GDM1 (cell line): Measurements from ENCODE around the gene KRTAP5-5.
"Not testable (repeated sequence)": the region's sequence is repeated elsewhere in the genome, so short reads cannot be mapped to it uniquely, and the experiment has no call there.

Experiments used
- DNase-seq: peaks from one replicate; lab custom pipeline; 2025; lab: John Stamatoyannopoulos, UW

KRTAP5-5 gene, protein sequence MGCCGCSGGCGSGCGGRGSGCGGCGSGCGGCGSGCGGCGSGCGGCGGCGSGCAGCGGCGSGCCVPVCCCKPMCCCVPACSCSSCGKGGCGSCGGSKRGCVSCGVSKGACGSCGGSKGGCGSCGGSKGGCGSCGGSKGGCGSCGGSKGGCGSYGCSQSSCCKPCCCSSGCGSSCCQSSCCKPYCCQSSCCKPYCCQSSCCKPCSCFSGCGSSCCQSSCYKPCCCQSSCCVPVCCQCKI

DNA sequence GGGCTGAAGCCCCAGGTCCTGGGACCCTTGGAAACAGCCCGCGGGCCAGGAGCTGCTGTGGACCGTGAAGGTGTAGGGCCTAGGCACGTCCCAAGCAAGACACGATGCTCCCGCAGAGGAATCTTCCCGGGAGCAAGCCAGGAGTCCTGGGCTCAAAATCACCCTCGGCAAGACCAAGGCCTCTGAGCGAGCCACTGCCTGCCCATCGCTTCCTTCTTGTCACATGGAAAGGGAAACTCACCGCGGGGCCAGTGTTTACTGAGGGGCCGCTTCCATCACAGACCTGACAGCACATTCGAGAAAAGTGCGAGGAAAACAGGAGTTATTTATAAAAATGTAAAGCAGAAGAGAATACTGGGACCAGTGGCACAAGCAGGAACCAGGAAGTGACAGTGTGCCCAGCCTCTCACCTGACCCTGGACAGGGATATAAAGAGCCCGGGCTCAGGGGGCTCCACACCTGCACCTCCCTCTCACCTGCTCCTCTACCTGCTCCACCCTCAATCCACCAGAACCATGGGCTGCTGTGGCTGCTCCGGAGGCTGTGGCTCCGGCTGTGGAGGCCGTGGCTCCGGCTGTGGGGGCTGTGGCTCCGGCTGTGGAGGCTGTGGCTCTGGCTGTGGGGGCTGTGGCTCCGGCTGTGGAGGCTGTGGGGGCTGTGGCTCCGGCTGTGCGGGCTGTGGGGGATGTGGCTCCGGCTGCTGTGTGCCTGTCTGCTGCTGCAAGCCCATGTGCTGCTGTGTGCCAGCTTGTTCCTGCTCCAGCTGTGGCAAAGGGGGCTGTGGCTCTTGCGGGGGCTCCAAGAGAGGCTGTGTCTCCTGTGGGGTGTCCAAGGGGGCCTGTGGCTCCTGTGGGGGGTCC, at the start of gene KRTAP5-5:
Gene KRTAP5-5 (plus strand): TSS at position 450 of the 860 bp plus-strand sequence. CDS start 66 bp downstream, at position 516.
- no peak for DNase-seq

DNA sequence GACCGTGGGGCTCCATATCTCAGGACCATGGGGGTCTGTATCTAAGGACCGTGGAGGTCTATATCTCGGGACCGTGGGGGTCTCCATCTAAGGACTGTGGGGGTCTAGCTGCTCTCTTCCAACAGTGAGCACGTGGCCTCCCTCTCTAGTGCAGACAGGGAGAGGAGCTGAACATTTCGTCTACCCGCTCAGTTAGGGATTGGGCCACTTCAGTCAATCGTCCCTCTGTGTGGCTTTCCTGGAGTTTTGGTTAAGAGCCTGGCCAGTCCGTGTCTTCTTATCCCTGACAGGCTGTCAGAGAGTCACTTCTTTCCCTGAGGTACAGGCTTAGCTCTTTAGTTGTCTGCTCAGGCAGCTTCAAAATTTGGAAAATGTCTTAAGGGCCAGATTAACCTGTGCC, 47.6 kb upstream of the KRTAP5-5 start:
- no peak for DNase-seq

DNA sequence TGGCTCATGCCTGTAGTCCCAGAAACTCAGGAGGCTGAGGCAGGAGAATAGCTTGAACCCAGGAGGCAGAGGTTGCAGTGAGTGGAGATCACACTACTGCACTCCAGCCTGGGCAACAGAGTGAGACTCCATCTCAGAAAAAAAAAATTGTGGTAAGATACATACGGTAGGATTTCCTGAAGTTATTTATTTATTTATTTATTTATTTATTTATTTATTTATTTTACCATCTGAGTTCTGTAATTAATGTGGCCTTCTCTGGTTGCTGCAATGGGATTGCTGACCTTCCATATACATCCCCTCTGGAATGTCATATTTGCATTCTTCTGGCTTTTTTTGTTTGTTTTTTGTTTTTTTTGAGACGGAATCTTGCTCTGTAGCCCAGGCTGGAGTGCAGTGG, 46.7 kb upstream of the KRTAP5-5 start:
- DNase-seq: not testable (repeated sequence)

DNA sequence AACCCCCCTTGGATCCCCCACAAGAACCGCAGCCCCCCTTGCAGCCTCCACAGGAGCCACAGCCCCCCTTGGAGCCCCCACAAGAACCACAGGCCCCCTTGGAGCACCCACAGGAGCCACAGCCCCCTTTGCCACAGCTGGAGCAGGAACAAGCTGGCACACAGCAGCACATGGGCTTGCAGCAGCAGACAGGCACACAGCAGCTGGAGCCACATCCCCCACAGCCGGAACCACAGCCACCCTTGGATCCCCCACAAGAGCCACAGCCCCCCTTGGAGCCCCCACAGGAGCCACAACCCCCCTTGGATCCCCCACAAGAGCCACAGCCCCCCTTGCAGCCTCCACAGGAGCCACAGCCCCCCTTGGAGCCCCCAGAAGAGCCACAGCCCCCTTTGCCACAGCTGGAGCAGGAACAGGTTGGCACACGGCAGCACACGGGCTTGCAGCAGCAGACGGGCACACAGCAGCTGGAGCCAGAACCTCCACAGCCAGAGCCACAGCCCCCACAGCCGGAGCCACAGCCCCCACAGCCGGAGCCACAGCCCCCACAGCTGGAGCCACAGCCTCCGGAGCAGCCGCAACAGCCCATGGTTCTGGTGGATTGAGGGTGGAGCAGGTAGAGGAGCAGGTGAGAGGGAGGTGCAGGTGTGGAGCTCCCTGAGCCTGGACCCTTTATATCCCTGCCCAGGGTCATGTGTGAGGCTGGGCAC, 44.8 kb upstream of the KRTAP5-5 start, which contains the start of gene KRTAP5-1:
Gene KRTAP5-1 (minus strand): TSS at position 623 of the 710 bp plus-strand sequence. CDS start 34 bp downstream, at position 589.
- not testable (repeated sequence) for DNase-seq

DNA sequence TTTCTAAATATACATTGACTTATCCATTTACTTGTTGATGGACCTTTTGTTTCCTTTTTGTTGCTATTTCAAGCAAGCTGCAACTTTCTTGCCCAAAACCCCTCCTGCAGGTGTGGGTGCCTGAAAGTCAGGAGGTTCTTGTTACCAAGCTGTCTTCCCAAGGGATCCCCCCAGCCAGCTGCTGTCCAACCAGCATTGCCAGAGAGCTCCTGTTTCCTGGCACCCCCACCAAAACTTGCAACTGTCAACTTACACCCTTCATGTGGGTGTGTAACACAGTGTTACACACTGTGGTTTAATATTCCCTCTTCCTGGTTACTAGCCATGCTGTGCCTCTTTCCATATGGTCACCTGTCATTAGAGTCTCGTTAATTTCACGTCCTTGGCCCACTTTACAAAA, 42.9 kb upstream of the KRTAP5-5 start:
- DNase-seq: no peak

DNA sequence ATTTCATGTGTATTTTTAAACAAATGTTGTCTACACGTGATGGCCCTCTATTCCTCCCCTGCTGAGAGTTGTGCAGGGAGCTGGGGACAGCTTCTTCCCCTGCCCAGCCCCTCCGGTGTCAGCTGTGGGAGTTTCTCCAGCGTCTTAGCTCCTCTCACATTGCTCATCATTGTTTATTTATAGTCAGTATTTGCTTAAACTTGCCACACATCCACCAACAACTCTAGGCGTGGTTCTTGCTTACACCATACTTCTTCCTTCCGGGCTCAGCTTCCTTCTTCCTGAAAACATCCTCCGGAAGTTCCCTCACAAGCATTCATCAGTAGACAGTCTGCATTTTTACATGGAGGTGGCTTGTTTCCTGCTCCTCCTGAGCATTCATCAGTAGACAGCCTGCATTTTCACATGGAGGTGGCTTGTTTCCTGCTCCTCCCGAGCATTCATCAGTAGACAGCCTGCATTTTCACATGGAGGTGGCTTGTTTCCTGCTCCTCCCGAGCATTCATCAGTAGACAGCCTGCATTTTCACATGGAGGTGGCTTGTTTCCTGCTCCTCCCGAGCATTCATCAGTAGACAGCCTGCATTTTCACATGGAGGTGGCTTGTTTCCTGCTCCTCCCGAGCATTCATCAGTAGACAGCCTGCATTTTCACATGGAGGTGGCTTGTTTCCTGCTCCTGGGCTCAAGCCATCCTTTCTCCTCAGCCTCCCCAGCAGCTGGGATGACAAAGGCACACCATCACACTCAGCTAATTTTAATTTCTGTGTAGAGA, 40.2 kb upstream of the KRTAP5-5 start:
- not testable (repeated sequence) for DNase-seq

DNA sequence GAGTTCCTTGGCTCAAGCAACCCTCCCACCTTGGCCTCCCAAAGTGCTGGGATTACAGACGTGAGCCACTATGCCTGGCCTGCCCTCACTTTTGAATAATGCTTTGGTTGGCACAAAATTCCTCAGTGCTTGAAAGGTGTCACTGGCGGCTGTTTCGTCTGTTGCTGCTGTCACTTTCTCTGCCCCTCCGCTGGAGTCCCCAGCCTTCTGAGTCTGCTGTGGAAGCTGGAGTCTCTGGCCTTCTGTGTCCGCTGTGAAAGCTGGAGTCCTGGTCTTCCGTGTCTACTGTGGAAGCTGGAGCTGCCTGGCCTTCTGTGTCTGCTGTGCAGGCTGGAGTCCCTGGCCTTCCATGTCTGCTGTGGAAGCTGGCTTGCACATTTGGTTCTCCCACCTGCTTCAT, 39.6 kb upstream of the KRTAP5-5 start:
- DNase-seq: no peak

DNA sequence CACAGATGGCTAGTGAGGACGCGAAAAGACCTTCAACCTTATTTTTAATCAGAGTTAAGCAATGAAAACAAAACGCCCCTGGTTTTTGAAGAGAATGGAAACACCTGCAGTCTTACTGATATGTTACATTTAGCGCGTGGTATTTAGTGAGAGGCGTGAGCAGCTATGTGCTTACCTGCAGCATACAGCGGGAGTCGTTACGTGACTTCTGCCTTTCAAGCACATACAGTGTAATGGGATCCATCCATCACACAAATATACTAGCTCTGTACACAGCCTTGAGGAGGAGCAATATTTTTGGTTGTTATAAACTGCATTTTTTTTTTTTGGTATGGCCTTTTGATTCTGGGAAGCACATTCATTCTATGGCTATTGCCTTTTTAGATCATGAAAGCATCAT, 36.9 kb upstream of the KRTAP5-5 start:
- no peak for DNase-seq

DNA sequence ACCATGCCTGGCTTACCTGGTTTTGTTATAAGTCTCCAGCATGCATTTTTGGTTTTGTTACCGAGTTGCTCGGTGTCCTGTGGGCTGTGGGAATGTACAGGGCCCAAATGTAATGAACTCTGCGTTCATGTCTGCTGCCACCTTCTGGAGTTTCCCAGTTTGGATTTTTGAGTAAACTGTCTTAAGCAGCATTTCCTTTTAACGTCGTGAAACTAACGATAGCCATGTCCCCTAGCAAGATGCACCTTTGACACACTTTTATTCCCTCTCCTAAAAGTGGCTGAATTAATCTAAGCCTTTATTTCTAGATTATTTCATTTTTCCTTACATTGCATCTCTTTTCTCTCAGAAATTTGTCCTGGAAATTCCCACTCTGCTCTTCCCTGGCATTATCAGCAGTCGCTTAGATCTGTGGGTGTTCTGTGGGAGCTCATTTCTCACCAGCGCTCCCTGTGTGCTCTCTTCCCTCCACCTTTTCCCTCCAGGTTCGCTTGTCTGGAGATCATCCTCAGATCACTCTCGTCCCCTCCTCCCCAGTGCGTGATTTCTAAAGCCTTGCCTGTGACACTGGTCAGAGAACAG, 33.5 kb upstream of the KRTAP5-5 start:
- DNase-seq: not testable (repeated sequence)

DNA sequence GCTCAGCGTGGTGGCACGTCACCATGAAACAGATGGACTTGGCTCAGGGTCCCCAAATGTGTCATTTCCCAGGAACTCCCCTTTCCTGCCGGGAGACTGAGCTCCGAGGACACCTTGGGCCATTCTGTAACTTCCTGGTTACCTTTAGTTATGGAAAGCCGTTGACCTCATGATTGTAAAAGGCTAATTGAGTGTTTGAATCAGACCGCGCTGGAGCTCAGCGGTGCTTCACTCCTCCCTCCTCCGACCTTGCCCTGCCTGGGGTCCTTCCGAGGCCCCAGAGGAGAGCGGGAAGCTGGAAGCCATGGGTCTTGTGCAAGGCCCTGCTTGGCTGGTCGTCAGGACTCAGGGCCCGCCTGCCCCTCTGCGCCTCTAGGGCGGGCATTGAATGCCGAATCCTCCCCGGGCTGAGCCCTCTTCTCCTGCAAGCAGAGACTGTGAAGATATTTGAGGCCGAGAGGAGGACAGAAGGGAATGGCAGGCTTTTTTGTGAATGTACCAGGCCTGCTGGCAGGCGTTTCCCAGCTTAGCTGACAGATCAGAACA, 32.9 kb upstream of the KRTAP5-5 start:
- not testable (repeated sequence) for DNase-seq

DNA sequence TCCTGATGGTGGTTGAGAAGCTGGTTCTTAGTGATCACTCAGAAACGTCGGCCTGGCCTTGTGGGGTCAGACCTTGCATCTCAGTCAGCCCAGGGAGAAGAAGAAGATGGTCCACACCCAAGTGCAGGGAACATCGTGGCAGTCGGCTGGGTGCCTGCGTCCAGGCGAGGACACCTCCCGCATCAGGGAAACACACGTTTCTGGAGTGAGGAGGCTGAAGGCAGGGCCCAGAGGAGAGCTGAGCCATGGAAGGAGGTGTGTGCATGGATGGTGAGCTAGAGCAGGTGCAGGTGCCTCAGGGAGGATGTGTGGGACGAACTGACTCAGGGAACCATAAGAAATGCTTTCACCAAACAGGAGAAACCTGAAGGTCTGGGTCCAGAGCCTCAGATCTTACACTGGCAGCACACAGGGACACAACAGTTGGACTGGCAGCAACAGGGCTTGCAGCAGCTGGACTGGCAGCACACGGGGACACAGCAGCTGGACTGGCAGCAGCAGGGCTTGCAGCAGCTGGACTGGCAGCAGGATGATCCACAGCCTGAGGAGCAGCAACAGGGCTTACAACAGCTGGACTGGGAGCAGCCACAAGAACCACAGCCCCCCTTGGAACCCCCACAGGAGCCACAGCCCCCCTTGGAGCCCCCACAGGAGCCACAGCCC, 32.1 kb upstream of the KRTAP5-5 start:
- no peak for DNase-seq

DNA sequence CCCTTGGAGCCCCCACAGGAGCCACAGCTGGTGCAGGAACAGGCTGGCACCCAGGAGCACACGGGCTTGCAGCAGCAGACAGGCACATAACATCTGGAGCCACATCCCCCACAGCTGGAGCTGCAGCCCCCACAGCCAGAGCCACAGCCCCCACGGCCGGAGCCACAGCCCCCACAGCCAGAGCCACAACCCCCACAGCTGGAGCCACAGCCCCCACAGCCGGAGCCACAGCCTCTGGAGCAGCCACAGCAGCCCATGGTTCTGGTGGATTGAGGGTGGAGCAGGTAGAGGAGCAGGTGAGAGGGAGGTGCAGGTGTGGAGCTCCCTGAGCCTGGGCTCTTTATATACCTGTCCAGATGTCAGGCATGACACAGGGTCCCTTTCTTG, 31.6 kb upstream of the KRTAP5-5 start, which contains the start of gene KRTAP5-2:
Gene KRTAP5-2 (minus strand): TSS at position 301 of the 387 bp plus-strand sequence. CDS start 44 bp downstream, at position 257.
- DNase-seq: no peak

DNA sequence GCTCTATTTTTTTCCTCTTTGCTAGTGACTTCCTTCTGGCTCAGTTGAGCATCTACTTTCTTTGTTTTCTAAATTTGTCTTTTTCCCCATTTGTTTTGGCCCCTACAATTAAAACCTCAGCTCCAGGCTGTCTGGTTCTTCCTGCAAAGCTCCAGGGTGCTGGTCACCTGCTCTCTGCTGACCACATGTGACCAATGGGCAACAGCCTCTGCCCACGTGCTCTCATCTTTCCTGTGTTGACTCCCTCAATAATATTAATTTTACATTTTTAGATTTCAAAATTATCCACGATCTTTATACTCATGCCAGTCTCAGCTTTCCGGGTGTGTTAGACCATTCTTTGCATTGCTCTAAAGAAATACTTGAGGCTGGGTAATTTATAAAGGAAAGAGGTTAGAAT, 31.2 kb upstream of the KRTAP5-5 start:
- DNase-seq: not testable (repeated sequence)

DNA sequence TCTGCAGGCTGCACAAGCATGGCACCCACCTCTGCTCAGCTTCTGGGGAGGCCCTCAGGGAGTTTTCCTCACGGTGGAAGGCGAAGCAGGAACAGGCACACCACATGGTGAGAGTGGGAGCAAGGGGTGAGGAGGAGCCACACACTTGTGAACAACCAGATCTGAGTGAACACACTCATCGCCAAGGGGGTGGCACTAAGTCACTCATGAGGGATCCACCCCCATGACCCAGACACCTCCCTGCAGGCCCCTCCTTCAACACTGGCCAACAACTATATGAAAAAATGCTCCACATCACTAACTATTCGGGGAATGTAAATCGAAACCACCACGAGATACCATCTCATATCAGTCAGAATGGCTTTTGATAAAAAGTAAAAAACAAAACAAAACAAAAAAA, 30.8 kb upstream of the KRTAP5-5 start:
- no peak for DNase-seq

DNA sequence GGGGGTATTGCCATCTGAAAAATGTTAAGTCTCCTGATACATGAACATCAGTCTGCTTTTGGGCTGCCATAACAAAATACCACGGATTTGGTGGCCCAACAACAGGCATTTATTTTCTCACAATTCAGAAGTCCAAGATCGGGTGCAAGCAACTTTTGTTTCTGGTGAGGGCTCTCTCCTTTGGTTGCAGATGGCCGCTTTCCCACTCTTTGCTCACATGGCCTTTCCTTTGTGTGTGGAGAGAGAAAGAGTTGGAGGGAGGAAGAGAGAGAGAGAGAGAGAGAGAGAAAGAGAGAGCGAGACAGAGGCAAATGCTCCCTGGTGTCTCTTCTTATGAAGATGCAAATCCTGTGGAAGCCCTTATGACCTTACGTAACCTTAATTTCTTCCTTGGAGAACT, 28.9 kb upstream of the KRTAP5-5 start:
- DNase-seq: no peak

DNA sequence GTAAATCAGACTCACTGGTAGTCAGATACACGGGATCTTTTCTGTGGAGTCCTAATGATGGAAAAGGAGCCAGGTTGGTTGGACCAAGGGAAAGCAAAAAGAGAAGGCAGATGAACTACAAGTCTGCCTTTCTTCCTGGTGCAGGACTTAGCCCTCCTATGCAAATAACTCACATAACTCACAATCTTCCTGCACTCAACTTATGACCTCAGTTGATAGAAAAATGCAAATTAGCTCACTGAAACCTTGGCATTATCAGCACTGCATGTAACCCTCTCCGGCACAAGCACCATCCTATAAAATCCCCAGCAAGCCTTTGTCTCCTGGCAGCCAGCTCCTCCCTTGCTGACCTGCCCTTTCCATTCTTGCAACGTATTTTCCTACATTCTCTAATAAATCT, 27.9 kb upstream of the KRTAP5-5 start:
- DNase-seq: not testable (repeated sequence)

DNA sequence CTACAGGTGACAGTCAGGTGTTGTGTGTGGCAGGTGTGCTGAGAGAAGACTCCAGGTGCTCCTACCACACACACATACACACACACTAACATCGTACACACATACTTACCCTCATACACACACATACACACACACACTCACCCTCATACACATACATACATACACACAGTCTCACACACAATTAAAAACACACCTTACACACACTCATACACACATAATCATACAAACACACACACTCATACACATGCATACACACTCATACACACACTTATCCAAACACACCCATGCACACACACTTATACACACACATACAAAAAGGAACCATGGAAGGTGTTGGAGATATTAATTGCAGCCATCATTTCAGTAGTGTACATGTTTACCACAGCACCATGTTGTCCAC, 25.9 kb upstream of the KRTAP5-5 start:
- no peak for DNase-seq

DNA sequence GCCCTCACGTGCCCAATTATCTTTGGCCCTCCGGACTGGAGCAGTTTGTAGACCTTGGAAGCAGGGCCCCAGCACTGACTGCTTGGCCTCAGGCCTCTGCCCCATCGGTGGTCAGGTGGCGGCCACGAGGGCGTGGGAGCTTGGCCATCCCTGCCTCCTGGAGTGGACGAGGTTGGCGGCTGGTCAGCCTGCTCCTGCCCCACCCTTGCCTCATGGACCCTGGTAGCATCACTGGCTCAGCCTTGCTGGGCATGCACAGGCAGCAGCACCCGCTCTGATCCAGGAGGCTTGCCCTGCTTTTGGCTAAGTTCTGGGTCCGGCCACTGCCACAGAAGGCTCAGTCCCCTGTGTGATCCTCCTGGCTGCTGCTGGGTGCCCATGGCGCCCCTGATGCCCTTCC, 25.4 kb upstream of the KRTAP5-5 start:
- DNase-seq: no peak

DNA sequence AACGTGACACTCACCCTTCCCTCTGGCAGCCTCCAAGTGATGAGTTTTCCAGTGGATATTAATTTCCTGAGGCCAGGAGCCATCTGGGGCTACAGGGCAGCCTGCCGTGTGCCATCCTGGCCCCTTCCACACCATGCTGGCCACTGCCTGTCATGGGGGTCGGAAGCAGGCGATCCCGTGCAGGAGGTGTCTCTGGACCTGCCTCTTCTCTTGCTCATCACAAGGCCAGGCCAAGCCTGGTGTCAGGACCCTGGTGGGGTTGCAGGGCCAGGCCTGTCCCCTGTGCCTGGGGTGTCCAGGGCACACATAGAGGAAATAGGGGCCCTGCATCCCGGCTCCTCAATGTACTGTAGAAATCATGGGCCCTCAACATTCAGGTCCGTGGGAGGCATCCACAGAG, 24.9 kb upstream of the KRTAP5-5 start:
- no peak for DNase-seq

DNA sequence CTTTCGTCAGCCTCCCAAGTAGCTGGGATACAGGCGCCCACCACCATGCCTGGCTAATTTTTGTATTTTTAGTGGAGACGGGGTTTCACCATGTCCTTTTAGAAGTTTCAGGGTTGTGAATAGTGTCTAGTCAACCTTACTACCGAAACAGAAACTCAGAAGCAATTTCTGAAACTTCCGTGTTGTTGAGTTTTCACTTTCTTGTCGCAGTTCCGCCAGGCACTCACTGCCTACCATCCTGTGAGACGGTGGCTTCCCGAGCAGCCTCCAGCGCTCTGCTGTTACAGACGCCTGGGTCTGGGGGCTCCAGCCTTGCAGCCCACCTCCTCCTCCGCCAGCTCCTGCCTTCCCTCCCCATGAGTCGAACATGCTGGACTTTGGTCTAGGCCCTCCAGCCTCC, 23.7 kb upstream of the KRTAP5-5 start:
- DNase-seq: not testable (repeated sequence)
